ENCODE results near the gene MDC1. TPM values are rescaled to one million over a fixed set of nuclear protein-coding genes. Genes with fewer than 3 reads are reported as not detected.
A peak's percentile ranks its signal among the peaks of the same experiment; 100 is the strongest.

The MDC1 gene
- total and polyA plus RNA-seq, 2 of the 13 experiments (the other 11 are each of a cell fraction or from before 2014, with no cell fraction given): 8.4 to 14.0 TPM

DNA sequence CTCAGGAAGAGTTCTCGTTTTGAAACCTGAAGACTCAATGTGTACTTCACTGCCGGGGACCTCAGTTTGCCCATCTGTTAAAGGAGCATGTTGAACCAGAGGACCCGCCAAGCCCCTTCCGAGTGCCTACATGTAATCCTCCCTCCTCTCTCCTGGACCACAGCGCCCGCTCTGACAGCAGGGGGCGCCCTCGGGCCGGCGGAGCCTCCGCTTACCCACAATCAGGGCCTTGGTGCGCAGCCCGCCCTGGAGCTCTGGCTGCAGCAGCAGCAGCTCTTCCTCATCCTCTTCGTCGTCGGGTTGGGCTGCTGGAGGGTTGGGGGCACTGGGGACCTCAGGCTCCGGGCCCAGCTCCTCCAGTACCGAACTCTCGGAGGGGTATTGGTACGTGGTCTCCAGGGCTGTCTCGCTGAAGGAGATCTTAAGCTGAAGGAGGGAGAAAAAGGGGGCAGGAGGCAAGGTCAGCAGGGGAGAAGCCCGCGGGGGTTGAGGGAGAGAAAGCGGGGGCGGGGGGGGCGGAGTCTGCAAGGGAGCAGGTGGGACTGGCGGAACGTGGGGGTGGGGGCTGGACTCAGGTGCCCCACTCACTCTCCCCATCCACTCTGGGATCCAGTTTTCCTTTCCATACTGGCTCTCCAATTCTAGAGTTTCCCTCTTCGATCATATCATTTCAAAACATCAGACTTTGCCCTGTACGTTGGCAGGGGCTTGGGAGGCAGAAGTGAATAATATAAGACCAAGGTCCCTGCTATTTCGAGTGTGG is 37.9 kb downstream of the MDC1 start (continued):
- TF ChIP-seq ETV5 (CRISPR knock-in tag; IDR thresholded peaks at IDR 0.05; ENCODE audit: borderline replicate concordance) (peak; percentile 54; the same call in 1 of the 2 replicates), ZNF761 (CRISPR knock-in tag; conservative IDR thresholded peaks at IDR 0.05) (0 out of 2 replicates have a peak, but pooled peaks have one; percentile 35), SNAPC4 (CRISPR knock-in tag; IDR thresholded peaks at IDR 0.05) (peak; percentile 70; the same call in 1 of the 2 replicates), MATR3 (CRISPR knock-in tag; IDR thresholded peaks at IDR 0.05) (no peak), TEAD2 (CRISPR knock-in tag; IDR thresholded peaks at IDR 0.05) (no peak), STAT6 (CRISPR knock-in tag; IDR thresholded peaks at IDR 0.05; ENCODE audit: borderline replicate concordance) (0 out of 2 replicates have a peak, but pooled peaks have one; percentile 5), ZNF337 (CRISPR knock-in tag; IDR thresholded peaks at IDR 0.05; ENCODE audit: borderline replicate concordance, low read depth) (no peak), TEAD3 (CRISPR knock-in tag; optimal IDR thresholded peaks at IDR 0.05; ENCODE audit: borderline replicate concordance) (peak; percentile 55), MEF2D (CRISPR knock-in tag; IDR thresholded peaks at IDR 0.05) (peak; percentile 77), ZMYM2 (CRISPR knock-in tag; IDR thresholded peaks at IDR 0.05) (no peak; the same call in 1 of the 2 replicates), CHCHD3 (CRISPR knock-in tag; IDR thresholded peaks at IDR 0.05) (no peak), KDM2A (CRISPR knock-in tag; IDR thresholded peaks at IDR 0.05; ENCODE audit: borderline replicate concordance, low read depth) (peak; percentile 92), U2AF2 (IDR thresholded peaks at IDR 0.05; ENCODE audit: low read depth, low read length) (no peak), ZMYM4 (CRISPR knock-in tag; IDR thresholded peaks at IDR 0.05) (peak; percentile 70), CCDC6 (CRISPR knock-in tag; IDR thresholded peaks at IDR 0.05) (peak; percentile 90), ZNF75D (CRISPR knock-in tag; IDR thresholded peaks at IDR 0.05; ENCODE audit: borderline replicate concordance) (no peak), ZNF678 (CRISPR knock-in tag; IDR thresholded peaks at IDR 0.05) (no peak), ZNF317 (CRISPR knock-in tag; IDR thresholded peaks at IDR 0.05) (peak; percentile 69; the same call in 1 of the 2 replicates), TP53 (CRISPR knock-in tag; conservative IDR thresholded peaks at IDR 0.05) (no peak), CSRNP1 (CRISPR knock-in tag; IDR thresholded peaks at IDR 0.05) (peak; percentile 77), ZNF20 (CRISPR knock-in tag; IDR thresholded peaks at IDR 0.05) (no peak)

Data from HepG2 (cell line).